Retinal pigment epithelial cell (primary cell): ENCODE data around the gene ANKIB1.

Experiments used
- DNase-seq: peaks from one replicate; pipeline ENCODE4 v3.0.0-alpha.2; 2010; ENCODE audit warnings: low read depth
- H3K4me3 ChIP-seq: 2 replicates; pipeline ENCODE4 v1.5.1; 2011; ENCODE audit warnings: mild to moderate bottlenecking, low read length, control low read depth, moderate library complexity
- CTCF ChIP-seq: conservative IDR thresholded peaks from 2 replicates; pipeline ENCODE4 v1.5.1; 2011; ENCODE audit warnings: low read depth, low read length, control low read depth, inconsistent platforms

ANKIB1 gene

GRCh38 chr7:92228100-92228499 is 17.7 kb upstream of the ANKIB1 start:
- TF ChIP-seq CTCF, result no peak
- no peak for DNase-seq
- H3K4me3 ChIP-seq, result no peak overlapping the region

- H3K4me3 ChIP-seq, result no peak overlapping the region
- no peak for DNase-seq
- no peak for TF ChIP-seq CTCF
These were observed 17.0 kb upstream of the ANKIB1 start for GRCh38 chr7:92228742-92229141.

GRCh38 chr7:92230547-92230946 is 15.2 kb upstream of the ANKIB1 start:
- TF ChIP-seq CTCF, result no peak
- no peak overlapping the region for H3K4me3 ChIP-seq
- no peak for DNase-seq

GRCh38 chr7:92242972-92243371 is 2.8 kb upstream of the ANKIB1 start:
- DNase-seq, result no peak
- no peak overlapping the region for H3K4me3 ChIP-seq
- TF ChIP-seq CTCF, result no peak

- TF ChIP-seq CTCF, result no peak
- no peak for DNase-seq
- H3K4me3 ChIP-seq, result peak overlapping the region; percentile 94
These were observed 827 bp upstream of the ANKIB1 start for GRCh38 chr7:92244808-92245486.

- TF ChIP-seq CTCF, result no peak
- no peak for DNase-seq
- H3K4me3 ChIP-seq, result peak overlapping the region; percentile 94
These were observed 757 bp downstream of the ANKIB1 start for GRCh38 chr7:92246360-92247101.

- no peak for TF ChIP-seq CTCF
- H3K4me3 ChIP-seq, result no peak overlapping the region
- DNase-seq, result no peak
These were observed 4.8 kb downstream of the ANKIB1 start for GRCh38 chr7:92250603-92251002.
